Right atrium auricular region (tissue), 2 donors: Measurements from ENCODE around the gene HES5. TPM values are rescaled to one million over a fixed set of nuclear protein-coding genes. Genes with fewer than 3 reads are reported as not detected.
A peak's percentile ranks its signal among the peaks of the same experiment; 100 is the strongest.

Experiments used
- DNase-seq: peaks from one replicate; pipeline ENCODE4 v3.0.0-alpha.2; 2019; ENCODE audit warnings: low spot score
- H3K27ac ChIP-seq, 2 donors: fragments of 200-600 bp; sonication (generic); 1 replicate in 1 of 2; 2 replicates in 1 of 2; pipeline ENCODE4 v1.5.1; 2016 to 2019
- H3K27me3 ChIP-seq, 2 donors: fragments of 200-600 bp; sonication (generic); one replicate each; pipeline versions ENCODE4 v1.5.1 to v1.6.0; 2017 to 2019
- H3K36me3 ChIP-seq: fragments of 200-600 bp; sonication (generic); one replicate; pipeline ENCODE4 v1.5.1; 2016
- H3K4me1 ChIP-seq, 2 donors: fragments of 200-600 bp; sonication (generic); one replicate each; pipeline versions ENCODE4 v1.5.1 to v1.6.0; 2017 to 2019
- H3K4me3 ChIP-seq, 2 donors: fragments of 200-600 bp; sonication (generic); 1 replicate in 1 of 2; 2 replicates in 1 of 2; pipeline ENCODE4 v1.5.1; 2017 to 2019; ENCODE audit warnings: mild to moderate bottlenecking in 1 of 2, moderate library complexity in 1 of 2
- H3K9me3 ChIP-seq, 2 donors: fragments of 200-600 bp; sonication (generic); one replicate each; pipeline ENCODE4 v1.5.1; 2019
- total RNA-seq, 2 donors: library from RNA; depleted of rRNA; stranded (reverse); fragments of >200 nt; gene quantifications; one replicate each; pipeline ENCODE4 v1.1.0, GENCODE V29; 2016
- TF ChIP-seq, protein P1 (sequence below), 2 donors: fragments of 200-600 bp; sonication (generic); IDR thresholded peaks; one replicate each; pipeline ENCODE4 v1.5.1; 2019; ENCODE audit warnings: antibody characterized with exemption in 2 of 2

Gene HES5
- total RNA-seq, 2 donors from 2014 or later, result not detected

DNA sequence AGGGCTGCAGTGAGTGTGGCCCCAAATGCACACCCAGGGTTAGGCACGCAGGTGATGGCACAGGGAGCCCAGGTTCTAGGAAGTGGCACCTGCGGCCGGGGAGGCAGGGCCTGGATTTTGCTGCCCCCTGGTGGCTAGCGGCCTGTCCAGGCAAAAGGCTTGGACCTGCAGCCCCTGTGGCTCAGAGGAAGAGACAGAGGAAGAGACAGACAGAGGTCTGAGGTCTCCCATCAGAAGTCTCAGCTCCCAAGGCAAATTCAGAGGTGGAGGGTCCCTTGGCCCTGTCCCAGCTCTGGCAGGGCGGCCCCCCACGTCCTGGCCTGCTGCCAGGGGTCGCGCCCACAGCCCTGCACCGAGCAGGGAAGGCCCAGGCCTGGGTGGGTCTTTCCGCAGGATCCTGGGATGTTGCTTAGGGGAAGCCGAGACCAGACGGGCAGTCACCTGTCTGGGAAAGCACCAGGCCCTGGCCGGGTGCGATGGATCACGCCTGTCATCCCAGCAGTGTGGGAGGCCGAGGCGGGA, 18.1 kb upstream of the HES5 start:
- Histone ChIP-seq H3K36me3 (no peaks in the 10 kb centered on the region), H3K4me3 (peak overlapping the region in 1 of 2 donors; percentile 63), H3K9me3 (no peaks in the 10 kb centered on the region), H3K27ac (peak overlapping the region; percentile 92 to 94), H3K27me3 (no peaks in the 10 kb centered on the region), H3K4me1 (peaks cover 0 to 65% of the 10 kb centered on the region in 2 donors)
- TF ChIP-seq, protein P1, sequence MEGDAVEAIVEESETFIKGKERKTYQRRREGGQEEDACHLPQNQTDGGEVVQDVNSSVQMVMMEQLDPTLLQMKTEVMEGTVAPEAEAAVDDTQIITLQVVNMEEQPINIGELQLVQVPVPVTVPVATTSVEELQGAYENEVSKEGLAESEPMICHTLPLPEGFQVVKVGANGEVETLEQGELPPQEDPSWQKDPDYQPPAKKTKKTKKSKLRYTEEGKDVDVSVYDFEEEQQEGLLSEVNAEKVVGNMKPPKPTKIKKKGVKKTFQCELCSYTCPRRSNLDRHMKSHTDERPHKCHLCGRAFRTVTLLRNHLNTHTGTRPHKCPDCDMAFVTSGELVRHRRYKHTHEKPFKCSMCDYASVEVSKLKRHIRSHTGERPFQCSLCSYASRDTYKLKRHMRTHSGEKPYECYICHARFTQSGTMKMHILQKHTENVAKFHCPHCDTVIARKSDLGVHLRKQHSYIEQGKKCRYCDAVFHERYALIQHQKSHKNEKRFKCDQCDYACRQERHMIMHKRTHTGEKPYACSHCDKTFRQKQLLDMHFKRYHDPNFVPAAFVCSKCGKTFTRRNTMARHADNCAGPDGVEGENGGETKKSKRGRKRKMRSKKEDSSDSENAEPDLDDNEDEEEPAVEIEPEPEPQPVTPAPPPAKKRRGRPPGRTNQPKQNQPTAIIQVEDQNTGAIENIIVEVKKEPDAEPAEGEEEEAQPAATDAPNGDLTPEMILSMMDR (IDR thresholded peaks at IDR 0.05), result peak; percentile 95 to 99
- peak; percentile 83 for DNase-seq

DNA sequence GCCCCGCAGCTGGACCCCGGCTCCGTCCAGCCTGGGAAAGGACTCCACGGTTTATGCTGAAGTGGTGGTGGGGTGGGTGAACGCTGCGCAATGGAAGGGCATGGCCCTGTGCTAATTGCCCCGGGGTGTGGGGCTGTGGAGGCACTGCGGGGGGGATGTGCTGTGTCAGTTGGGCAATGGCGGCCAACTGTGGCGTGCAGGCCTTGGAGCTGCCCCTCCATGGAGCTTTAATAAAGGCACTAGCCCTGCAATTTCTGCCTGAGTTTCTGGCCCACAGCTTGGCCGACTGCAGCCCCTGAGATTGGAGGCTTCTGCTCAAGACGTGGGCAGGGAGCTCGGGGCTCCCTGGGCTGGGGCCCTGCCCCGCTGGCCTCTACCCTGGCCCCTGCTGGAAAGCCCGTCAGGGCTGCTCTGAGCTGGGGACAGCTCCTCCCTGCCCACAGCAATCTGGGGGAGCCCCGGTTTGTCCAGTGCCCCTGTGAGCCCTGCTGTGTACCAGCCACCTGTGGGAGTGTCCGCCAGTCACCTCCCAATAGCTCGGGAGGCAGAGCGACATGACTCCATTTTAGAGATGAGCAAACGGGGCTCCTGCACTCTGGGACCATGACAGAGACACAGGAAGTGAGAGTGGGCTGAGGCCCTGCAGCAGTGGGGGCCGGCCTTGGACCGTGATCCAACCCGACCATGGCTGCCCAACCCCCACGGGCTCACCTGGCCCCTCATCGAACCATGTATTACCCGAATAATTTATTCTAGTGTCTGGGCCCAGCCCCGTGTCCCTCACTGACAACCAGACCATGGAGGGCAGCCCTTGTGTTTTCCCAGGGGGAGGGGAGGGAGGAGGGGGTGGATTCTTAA, 17.4 kb upstream of the HES5 start:
- Histone ChIP-seq H3K9me3 (no peaks in the 10 kb centered on the region), H3K4me3 (peak overlapping the region; percentile 47 to 63), H3K36me3 (no peaks in the 10 kb centered on the region), H3K27me3 (no peaks in the 10 kb centered on the region), H3K27ac (peak overlapping the region; percentile 92 to 94), H3K4me1 (peaks cover 0 to 65% of the 10 kb centered on the region in 2 donors)
- no peak for DNase-seq
- TF ChIP-seq, protein P1 (IDR thresholded peaks at IDR 0.05), result no peak

DNA sequence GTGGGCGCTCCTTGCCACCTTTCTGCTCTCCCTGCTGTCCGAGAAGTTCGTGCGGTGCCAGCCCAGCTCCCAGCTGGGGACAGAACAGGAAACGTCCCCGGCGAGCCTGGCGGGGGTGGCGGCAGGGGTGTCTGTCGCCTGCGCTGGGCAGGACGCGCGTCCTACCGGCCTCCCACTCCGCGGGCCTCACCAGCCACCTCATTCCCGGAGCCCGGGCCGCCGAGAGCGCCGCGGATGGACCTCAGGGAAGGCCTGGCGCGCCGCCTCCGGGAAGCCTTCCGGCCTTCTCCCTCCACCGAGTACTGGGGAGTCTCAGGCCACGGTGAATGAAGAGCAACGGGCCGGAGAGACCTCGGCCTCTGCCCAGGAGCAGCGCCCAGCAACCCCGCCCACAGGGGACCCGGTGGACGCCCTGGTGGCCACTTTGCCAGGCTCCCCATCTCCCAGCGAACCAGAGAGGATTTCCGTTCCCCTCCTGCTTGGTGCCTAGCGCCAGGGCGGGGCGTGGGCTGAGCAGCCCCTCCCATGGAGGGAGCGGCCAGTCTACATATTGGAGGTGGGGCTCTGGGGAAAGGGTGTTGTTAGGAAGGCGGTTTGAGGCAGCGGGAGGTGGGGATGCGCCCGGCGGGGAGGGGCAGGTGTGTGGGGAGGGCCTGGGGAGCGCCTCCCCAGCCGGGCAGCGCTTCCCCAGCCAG, 16.6 kb upstream of the HES5 start:
- Histone ChIP-seq H3K27me3 (no peaks in the 10 kb centered on the region), H3K27ac (peak overlapping the region; percentile 92 to 94), H3K9me3 (no peaks in the 10 kb centered on the region), H3K36me3 (no peaks in the 10 kb centered on the region), H3K4me3 (peak overlapping the region; percentile 47 to 63), H3K4me1 (peaks cover 0 to 65% of the 10 kb centered on the region in 2 donors)
- DNase-seq, result peak; percentile 91
- TF ChIP-seq, protein P1 (IDR thresholded peaks at IDR 0.05), result no peak

DNA sequence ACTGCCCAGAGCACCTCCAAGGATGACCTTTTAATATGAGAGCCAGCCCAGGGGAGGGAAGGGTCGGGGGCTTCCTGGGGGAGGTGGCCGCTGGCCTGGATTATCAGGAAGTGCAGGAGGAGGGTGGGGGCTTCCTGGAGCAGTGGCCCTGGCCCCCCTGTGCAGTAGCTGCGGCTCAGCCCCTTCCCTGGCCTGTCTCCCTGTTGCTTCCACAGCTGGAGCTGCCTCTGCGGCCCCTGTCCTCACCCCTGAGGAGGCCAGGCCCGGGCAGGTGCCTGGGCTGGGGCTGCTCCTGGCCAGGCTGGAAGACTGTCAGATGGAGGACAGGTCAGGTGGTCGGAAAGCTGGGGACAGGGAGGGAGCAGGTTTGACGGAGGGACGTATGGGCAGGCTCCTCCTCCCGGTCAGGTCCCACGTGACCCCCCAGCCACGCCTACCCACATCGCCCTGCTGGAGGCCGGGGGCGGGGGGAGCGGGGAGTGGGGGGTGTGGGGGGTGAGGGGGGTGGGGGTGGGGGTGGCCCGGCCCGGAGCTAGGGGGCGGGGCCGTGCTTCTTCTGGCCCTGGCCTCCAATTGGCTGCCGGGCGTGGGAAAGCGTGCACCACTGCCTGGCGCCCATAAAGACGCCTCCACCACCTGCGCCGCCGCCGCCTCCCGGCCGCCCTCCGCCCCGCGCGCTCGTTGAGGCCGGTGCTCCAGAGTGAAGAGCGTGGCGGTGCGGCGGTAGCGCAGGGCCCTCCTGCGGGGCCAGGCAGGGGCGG, 15.9 kb upstream of the HES5 start:
- Histone ChIP-seq H3K4me3 (peak overlapping the region; percentile 47 to 63), H3K4me1 (peaks cover 0 to 68% of the 10 kb centered on the region in 2 donors), H3K36me3 (no peaks in the 10 kb centered on the region), H3K27me3 (no peaks in the 10 kb centered on the region), H3K27ac (peak overlapping the region; percentile 92 to 94), H3K9me3 (no peaks in the 10 kb centered on the region)
- TF ChIP-seq, protein P1 (IDR thresholded peaks at IDR 0.05), result no peak
- DNase-seq, result peak; percentile 92

DNA sequence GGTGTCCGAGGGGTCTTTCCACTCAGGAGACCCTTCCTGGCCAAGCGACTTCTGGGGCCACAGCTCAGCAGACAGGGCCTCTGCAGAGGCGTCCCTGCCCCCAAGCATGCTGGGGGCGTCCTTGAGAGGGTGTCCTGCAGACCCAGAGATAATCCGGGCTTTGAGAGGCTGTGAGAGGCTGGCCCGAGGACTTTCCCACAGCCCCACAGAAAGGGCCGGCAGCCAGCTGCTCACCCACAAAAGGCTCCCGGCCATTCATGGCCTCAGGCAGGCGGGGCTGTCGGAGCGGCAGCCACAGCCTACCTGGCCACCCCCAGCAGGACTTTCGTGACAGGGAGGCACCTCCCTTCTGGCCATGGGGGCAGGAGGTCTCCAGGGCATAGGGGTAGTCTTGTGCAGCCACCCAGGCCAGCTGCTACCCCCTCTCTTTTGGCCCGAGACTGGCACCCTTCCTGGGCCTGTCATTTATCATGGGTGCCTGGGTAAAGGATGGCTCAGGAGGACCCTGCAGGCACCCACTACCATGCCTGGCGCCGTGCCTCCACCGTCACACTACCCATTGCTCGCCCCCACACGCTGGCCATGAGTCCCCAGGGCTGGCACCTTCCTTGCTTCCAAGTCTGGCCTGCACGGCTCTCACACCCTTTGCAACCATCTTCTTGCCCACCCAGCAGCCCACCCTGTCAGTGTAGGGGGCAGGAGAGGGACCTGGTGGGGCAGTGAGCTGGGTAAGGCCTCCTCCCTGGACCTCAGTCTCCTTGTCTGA, 15.0 kb upstream of the HES5 start:
- Histone ChIP-seq H3K9me3 (no peaks in the 10 kb centered on the region), H3K4me3 (peak overlapping the region in 1 of 2 donors; percentile 63), H3K27ac (peak overlapping the region; percentile 92 to 94), H3K27me3 (no peaks in the 10 kb centered on the region), H3K36me3 (no peaks in the 10 kb centered on the region), H3K4me1 (peaks cover 0 to 75% of the 10 kb centered on the region in 2 donors)
- DNase-seq, result no peak
- TF ChIP-seq, protein P1 (IDR thresholded peaks at IDR 0.05), result no peak
